Smooth muscle cell (in vitro differentiated cells): ENCODE measurements around the gene SOBP. TPM values are rescaled to one million over a fixed set of nuclear protein-coding genes. Genes with fewer than 3 reads are reported as not detected.
A peak's percentile ranks its signal among the peaks of the same experiment; 100 is the strongest.

Experiments
- DNase-seq: peaks from one replicate; lab custom pipeline; 2025; ENCODE audit not compliant: unreplicated experiment; lab: John Stamatoyannopoulos, UW
- H2AFZ ChIP-seq: fragments of 200-600 bp; sonication (generic); 2 replicates; pipeline ENCODE4 v1.6.0; 2016; ENCODE audit warnings: antibody characterized with exemption, low read depth, mild to moderate bottlenecking
- H3F3A ChIP-seq: fragments of 200-600 bp; sonication (generic); 2 replicates; pipeline ENCODE4 v1.6.0; 2017; ENCODE audit warnings: antibody characterized with exemption, low read depth
- H3K27ac ChIP-seq: fragments of 200-600 bp; sonication (generic); 2 replicates; pipeline ENCODE4 v1.5.1; 2016; ENCODE audit warnings: low read depth, mild to moderate bottlenecking
- H3K27me3 ChIP-seq: fragments of 200-600 bp; sonication (generic); 2 replicates; pipeline ENCODE4 v1.6.1; 2016; ENCODE audit warnings: low read depth, mild to moderate bottlenecking
- H3K36me3 ChIP-seq: fragments of 200-600 bp; sonication (generic); 2 replicates; pipeline ENCODE4 v1.5.1; 2016; ENCODE audit warnings: low read depth
- H3K4me1 ChIP-seq: fragments of 200-600 bp; sonication (generic); 2 replicates; pipeline ENCODE4 v1.5.1; 2016; ENCODE audit warnings: low read depth
- H3K4me2 ChIP-seq: fragments of 200-600 bp; sonication (generic); 2 replicates; pipeline ENCODE4 v1.6.0; 2016; ENCODE audit warnings: mild to moderate bottlenecking
- H3K4me3 ChIP-seq: fragments of 200-600 bp; sonication (generic); 2 replicates; pipeline ENCODE4 v1.5.1; 2016; ENCODE audit warnings: mild to moderate bottlenecking
- H3K79me2 ChIP-seq: fragments of 200-600 bp; sonication (generic); 2 replicates; pipeline ENCODE4 v1.6.0; 2016; ENCODE audit warnings: low read depth, mild to moderate bottlenecking
- H3K9ac ChIP-seq: fragments of 200-600 bp; sonication (generic); 2 replicates; pipeline ENCODE4 v1.6.0; 2016; ENCODE audit warnings: low read depth
- H3K9me3 ChIP-seq: fragments of 200-600 bp; sonication (generic); replicated peaks from 2 replicates; pipeline ENCODE4 v1.5.1; 2016; ENCODE audit warnings: low read depth
- H4K20me1 ChIP-seq: fragments of 200-600 bp; sonication (generic); 2 replicates; pipeline ENCODE4 v1.6.0; 2016; ENCODE audit warnings: low read depth
- WGBS: methylation state at CpG from one replicate; pipeline ENCODE4 v1.1.7; 2016; ENCODE audit warnings: low lambda C conversion rate; 5-methylcytosine and 5-hydroxymethylcytosine counted together
- polyA plus RNA-seq: library from polyadenylated mRNA; unstranded; fragments of >200 nt; fragmentation: Nextera tagmentation; extraction: Ambion mirVana; gene quantifications from 2 replicates; pipeline ENCODE4 v1.2.1, GENCODE V29; 2016
- total RNA-seq: library from RNA; depleted of rRNA; stranded (reverse); fragments of >200 nt; gene quantifications from 2 replicates; pipeline ENCODE4 v1.2.3, GENCODE V29; 2014
- TF ChIP-seq, protein P1 (sequence below): fragments of 200-600 bp; sonication (generic); IDR thresholded peaks from 2 replicates; pipeline ENCODE4 v1.5.1; 2017; ENCODE audit warnings: borderline replicate concordance, mild to moderate bottlenecking, antibody characterized with exemption; ENCODE audit not compliant: insufficient read depth, poor library complexity, severe bottlenecking

SOBP gene
- total and polyA plus RNA-seq, 2 experiments from 2014 or later: 0.67 to 4.0 TPM

DNA sequence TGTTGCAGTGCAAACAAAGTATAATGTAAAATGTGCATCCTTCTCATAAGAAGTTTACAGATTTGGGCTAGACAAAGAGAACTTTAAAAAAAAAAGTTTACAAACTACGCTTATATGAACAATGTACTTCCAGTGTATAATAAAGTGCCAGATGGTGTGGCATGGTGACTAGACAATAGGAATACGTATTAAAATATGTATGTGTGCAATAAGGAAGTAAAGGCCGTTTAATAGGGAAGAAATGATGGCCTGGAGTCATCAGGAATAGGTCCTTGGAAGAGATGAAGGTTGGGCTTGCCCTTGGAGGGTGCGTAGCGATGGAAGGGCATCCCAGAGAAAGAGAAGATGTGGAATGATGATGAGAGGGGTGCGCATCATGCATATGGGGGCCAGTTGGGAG, 108.2 kb downstream of the SOBP start:
- Histone ChIP-seq H3K4me3 (no peak overlapping the region), H4K20me1 (no peaks in the 10 kb centered on the region), H3K27me3 (no peaks in the 10 kb centered on the region), H3K9me3 (no peaks in the 10 kb centered on the region), H3K4me1 (peaks cover 36% of the 10 kb centered on the region), H2AFZ (no peak overlapping the region), H3K36me3 (no peaks in the 10 kb centered on the region), H3F3A (no peaks in the 10 kb centered on the region), H3K4me2 (no peak overlapping the region), H3K79me2 (no peaks in the 10 kb centered on the region), H3K27ac (no peak overlapping the region), H3K9ac (no peak overlapping the region)
- no peak for DNase-seq
- 96% methylated on average over 6 of the region's 6 CpGs for WGBS
- TF ChIP-seq, protein P1, sequence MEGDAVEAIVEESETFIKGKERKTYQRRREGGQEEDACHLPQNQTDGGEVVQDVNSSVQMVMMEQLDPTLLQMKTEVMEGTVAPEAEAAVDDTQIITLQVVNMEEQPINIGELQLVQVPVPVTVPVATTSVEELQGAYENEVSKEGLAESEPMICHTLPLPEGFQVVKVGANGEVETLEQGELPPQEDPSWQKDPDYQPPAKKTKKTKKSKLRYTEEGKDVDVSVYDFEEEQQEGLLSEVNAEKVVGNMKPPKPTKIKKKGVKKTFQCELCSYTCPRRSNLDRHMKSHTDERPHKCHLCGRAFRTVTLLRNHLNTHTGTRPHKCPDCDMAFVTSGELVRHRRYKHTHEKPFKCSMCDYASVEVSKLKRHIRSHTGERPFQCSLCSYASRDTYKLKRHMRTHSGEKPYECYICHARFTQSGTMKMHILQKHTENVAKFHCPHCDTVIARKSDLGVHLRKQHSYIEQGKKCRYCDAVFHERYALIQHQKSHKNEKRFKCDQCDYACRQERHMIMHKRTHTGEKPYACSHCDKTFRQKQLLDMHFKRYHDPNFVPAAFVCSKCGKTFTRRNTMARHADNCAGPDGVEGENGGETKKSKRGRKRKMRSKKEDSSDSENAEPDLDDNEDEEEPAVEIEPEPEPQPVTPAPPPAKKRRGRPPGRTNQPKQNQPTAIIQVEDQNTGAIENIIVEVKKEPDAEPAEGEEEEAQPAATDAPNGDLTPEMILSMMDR: no peak

DNA sequence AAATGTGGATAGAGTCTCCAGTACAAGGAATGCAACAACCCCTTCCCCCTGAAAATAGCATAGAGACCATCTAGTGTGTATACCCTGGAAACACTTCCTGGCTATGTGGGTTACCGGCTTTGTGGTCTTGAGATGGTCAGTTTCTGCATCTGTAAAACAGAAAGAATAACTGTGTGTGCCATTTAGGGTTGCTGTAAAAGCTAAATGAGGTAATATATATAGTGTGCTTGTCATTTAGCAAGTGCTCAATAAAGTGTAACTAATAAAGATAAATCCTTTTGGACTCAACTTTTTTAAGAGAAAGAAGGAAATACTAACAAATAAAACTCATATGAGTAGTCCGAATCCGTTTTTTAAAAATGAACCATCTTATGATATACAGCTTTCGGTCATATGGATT, 109.1 kb downstream of the SOBP start:
- H3F3A ChIP-seq: no peaks in the 10 kb centered on the region
- DNase-seq: no peak
- TF ChIP-seq, protein P1: no peak
- WGBS: 90% methylated on average over 4 of the region's 4 CpGs
- H3K27me3 ChIP-seq: no peaks in the 10 kb centered on the region
- no peak overlapping the region for H3K4me3 ChIP-seq
- no peak overlapping the region for H3K27ac ChIP-seq
- H2AFZ ChIP-seq: no peak overlapping the region
- H3K9ac ChIP-seq: no peak overlapping the region
- no peaks in the 10 kb centered on the region for H3K79me2 ChIP-seq
- H3K4me1 ChIP-seq: peaks cover 37% of the 10 kb centered on the region
- H3K9me3 ChIP-seq: no peaks in the 10 kb centered on the region
- H4K20me1 ChIP-seq: no peaks in the 10 kb centered on the region
- no peaks in the 10 kb centered on the region for H3K36me3 ChIP-seq
- no peak overlapping the region for H3K4me2 ChIP-seq

DNA sequence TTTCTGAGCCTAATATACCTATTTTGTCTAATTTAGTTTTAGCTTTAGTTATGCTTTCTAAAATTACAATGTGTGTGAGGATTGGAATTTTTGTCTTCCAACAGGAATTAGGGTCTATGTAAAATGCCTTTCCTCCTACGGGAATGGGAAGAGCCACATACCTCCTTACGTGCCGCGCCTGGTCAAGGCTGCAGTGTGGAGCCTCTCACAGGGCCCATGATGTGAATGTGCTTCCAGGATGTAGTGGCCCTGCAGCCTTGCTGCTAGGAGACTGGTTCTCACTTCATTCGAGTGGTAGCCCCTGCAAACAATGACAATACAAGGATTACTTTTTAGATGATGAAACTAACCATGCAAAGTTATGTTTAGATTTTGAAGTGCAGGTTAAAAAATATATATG, 110.2 kb downstream of the SOBP start:
- Histone ChIP-seq H3K4me2 (peak overlapping the region; percentile 15), H3K4me1 (peaks cover 45% of the 10 kb centered on the region), H3K9ac (no peak overlapping the region), H3K27me3 (no peaks in the 10 kb centered on the region), H3K4me3 (no peak overlapping the region), H3K36me3 (no peaks in the 10 kb centered on the region), H4K20me1 (no peaks in the 10 kb centered on the region), H3F3A (no peaks in the 10 kb centered on the region), H3K79me2 (no peaks in the 10 kb centered on the region), H3K27ac (no peak overlapping the region), H3K9me3 (no peaks in the 10 kb centered on the region), H2AFZ (no peak overlapping the region)
- TF ChIP-seq, protein P1: no peak
- 35% methylated on average over 5 of the region's 5 CpGs for WGBS
- no peak for DNase-seq

DNA sequence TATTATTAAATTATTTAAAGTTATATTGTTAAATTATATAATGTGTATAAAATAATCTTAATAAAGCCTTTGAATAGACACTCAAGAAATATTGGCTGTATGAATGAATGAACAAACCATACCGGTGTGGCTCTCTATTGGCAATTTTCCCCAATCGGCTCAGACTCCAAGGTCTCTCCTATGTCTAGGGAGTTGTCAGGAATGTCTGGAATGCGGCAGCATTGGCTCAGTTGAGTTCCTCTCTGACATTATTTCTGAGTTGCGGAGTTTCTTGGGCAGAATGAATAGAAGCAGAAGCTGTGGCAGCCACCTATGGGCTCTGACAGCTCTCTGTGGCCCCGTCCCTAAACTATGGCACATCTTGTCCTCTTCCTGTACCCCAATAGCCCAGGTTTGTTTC, 111.0 kb downstream of the SOBP start:
- TF ChIP-seq, protein P1: no peak
- Histone ChIP-seq H3K4me1 (peaks cover 52% of the 10 kb centered on the region), H3K4me3 (no peak overlapping the region), H3K79me2 (no peaks in the 10 kb centered on the region), H2AFZ (no peak overlapping the region), H3K27ac (no peak overlapping the region), H3F3A (no peaks in the 10 kb centered on the region), H3K36me3 (no peaks in the 10 kb centered on the region), H3K4me2 (peak overlapping the region; percentile 32), H3K27me3 (no peaks in the 10 kb centered on the region), H3K9ac (no peak overlapping the region), H4K20me1 (no peaks in the 10 kb centered on the region), H3K9me3 (no peaks in the 10 kb centered on the region)
- no peak for DNase-seq
- WGBS: 31% methylated on average over 5 of the region's 5 CpGs
